ENCODE results near the gene ERP27. TPM values are rescaled to one million over a fixed set of nuclear protein-coding genes. Genes with fewer than 3 reads are reported as not detected.

The ERP27 gene
- total RNA-seq, 4 donors from 2014 or later: 0.33 to 1.0 (median 0.58) TPM; not detected in 1

DNA sequence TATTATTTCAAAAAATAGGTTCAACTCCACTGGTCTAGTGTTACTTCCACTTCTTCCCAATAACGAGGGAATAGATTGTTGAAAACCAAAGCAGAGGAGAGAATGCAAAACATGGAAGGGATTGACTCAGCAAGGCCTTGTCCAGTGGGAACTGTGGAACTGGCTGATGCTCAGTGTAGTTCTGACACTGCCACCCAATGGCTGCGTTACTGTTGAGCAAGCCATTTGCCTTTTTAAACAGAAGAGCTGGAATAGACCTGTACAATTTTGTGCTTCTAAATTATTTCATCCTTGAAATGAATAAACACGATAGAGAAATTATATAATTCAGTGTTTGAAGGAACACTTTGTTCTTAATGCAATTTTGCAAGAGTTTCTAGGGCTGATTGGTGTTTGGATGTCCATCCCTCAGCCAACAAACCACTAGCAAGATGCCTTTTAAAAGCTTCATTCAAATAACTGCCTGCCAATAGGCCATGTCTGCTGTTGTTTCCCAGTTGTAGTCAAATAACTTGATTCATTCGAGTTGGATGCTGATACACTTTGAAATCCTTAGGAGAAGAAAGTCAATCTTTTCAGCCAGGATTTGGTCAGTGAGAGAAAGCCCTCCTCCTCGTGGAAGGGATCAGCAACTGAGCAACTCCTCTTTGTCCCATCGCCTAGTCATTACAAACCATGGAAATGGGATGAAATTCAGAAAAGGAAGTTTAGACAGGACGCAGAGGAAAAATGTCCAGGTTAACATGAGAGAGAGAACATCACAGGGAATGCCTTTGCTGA is 45.4 kb downstream of the ERP27 start:
- no peak for DNase-seq (ENCODE audit: extremely low spot score)
- H3K4me1 ChIP-seq: peaks cover 9 to 64% (median 52%) of the 10 kb centered on the region in 4 donors

DNA sequence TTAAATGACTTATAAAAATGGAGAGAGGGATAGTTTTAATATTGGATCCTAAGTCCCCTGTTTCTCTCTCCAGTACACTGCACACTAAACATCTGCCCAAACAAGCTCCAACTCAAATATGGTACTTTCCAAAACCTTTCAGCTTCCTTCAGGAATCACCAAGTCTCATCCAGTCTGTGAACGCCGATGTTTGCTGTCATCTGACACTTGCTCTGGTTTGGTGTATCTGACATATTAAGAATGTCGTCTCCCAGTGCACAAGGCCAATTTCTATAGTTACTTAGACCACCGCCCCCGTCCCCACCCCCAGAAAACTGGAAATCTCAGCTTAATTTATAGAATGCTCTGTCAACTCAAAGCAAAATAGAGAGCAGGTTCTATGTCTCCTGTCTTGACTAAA is 47.6 kb downstream of the ERP27 start:
- peaks cover 8 to 57% (median 48%) of the 10 kb centered on the region in 4 donors for H3K4me1 ChIP-seq
- H3K4me3 ChIP-seq: no peak overlapping the region
- DNase-seq (ENCODE audit: extremely low spot score): no peak
- H3K9me3 ChIP-seq: no peaks in the 10 kb centered on the region
- intact Hi-C loops (cut with DNase I): no loop called here
- no peaks in the 10 kb centered on the region for H3K36me3 ChIP-seq
- 86% methylated on average over 5 of the region's 5 CpGs for WGBS
- no peaks in the 10 kb centered on the region for H3K27me3 ChIP-seq
- H3K27ac ChIP-seq (replicated peaks in 1 of 4): peak overlapping the region in 1 of 4 donors; percentile 13
- TF ChIP-seq POLR2AphosphoS5 (IDR thresholded peaks at IDR 0.05): no peak
- TF ChIP-seq POLR2A (IDR thresholded peaks at IDR 0.05; ENCODE audit: low read depth): no peak
- no peak for TF ChIP-seq CTCF (IDR thresholded peaks at IDR 0.05)
- no peak for TF ChIP-seq EP300 (IDR thresholded peaks at IDR 0.05)

More for the DNA sequence above, 45.4 kb downstream of the ERP27 start:
- WGBS: 61% methylated on average over 7 of the region's 7 CpGs
- intact Hi-C loops (cut with DNase I): no loop called here
- TF ChIP-seq POLR2AphosphoS5 (IDR thresholded peaks at IDR 0.05): peak; percentile 59 to 70
- TF ChIP-seq CTCF (IDR thresholded peaks at IDR 0.05): peak; percentile 15 to 31 (median 31)
- no peak for TF ChIP-seq EP300 (IDR thresholded peaks at IDR 0.05)
- TF ChIP-seq POLR2A (IDR thresholded peaks at IDR 0.05; ENCODE audit: low read depth): no peak
- H3K27ac ChIP-seq (replicated peaks in 1 of 4): peak overlapping the region; percentile 74 to 82 (median 78)
- H3K4me3 ChIP-seq: peak overlapping the region in 1 of 4 donors; percentile 7
- H3K9me3 ChIP-seq: no peaks in the 10 kb centered on the region
- H3K36me3 ChIP-seq: no peaks in the 10 kb centered on the region
- no peaks in the 10 kb centered on the region for H3K27me3 ChIP-seq

DNA sequence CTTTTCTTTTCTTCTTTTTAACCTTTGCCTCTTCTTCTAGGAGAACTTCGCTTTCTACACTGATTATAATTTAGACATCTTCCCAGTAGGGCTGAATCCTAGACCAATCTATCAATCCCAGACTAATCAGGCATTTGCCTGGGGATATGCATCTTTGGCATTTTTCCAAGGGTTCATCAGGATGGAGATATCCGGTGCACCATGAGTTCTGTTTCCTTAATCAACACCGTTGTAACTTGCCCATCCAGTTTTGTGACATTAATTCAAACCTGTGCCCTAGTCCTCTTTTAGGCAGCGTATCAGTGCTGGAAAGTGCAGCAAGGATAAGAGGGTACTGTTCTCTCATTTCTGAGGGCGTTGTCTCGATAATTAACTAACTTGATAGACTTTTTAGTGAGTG is 52.1 kb downstream of the ERP27 start:
- H3K9me3 ChIP-seq: no peaks in the 10 kb centered on the region
- peaks cover 10 to 13% (median 12%) of the 10 kb centered on the region in 4 donors for H3K36me3 ChIP-seq
- 69% methylated on average over 6 of the region's 6 CpGs for WGBS
- no peak for DNase-seq (ENCODE audit: extremely low spot score)
- intact Hi-C loops (cut with DNase I): loop anchor here (5.0 kb wide), 1 partner anchor 39 kb away; no protein-coding TSS in a partner anchor
- H3K27me3 ChIP-seq: no peaks in the 10 kb centered on the region
- peaks cover 16 to 48% (median 37%) of the 10 kb centered on the region in 4 donors for H3K4me1 ChIP-seq
- H3K4me3 ChIP-seq: peak overlapping the region; percentile 49 to 63 (median 60)
- TF ChIP-seq EP300 (IDR thresholded peaks at IDR 0.05): no peak
- no peak for TF ChIP-seq POLR2AphosphoS5 (IDR thresholded peaks at IDR 0.05)
- no peak for TF ChIP-seq POLR2A (IDR thresholded peaks at IDR 0.05; ENCODE audit: low read depth)
- no peak for TF ChIP-seq CTCF (IDR thresholded peaks at IDR 0.05)
- peak overlapping the region; percentile 81 to 87 (median 86) for H3K27ac ChIP-seq (replicated peaks in 1 of 4)

GRCh38 chr12:14885718-14886221 is 52.6 kb downstream of the ERP27 start, which contains the start of gene MGP:
Gene MGP (minus strand): TSS chr12:14885854. CDS start chr12:14885791, 63 bp downstream.
- peak within 1 kb of the TSS; percentile 49 to 63 (median 60) for H3K4me3 ChIP-seq
- no peaks in the 10 kb centered on the region for H3K9me3 ChIP-seq
- DNase-seq (ENCODE audit: extremely low spot score): peak; percentile 94
- TF ChIP-seq CTCF (IDR thresholded peaks at IDR 0.05): no peak
- TF ChIP-seq POLR2A (IDR thresholded peaks at IDR 0.05; ENCODE audit: low read depth): peak; percentile 46
- TF ChIP-seq EP300 (IDR thresholded peaks at IDR 0.05): no peak
- peak; percentile 71 to 95 for TF ChIP-seq POLR2AphosphoS5 (IDR thresholded peaks at IDR 0.05)
- no peaks in the 10 kb centered on the region for H3K27me3 ChIP-seq
- peaks cover 16 to 48% (median 37%) of the 10 kb centered on the region in 4 donors for H3K4me1 ChIP-seq
- 20% methylated on average over 6 of the region's 6 CpGs for WGBS
- peak within 1 kb of the TSS; percentile 81 to 87 (median 86) for H3K27ac ChIP-seq (replicated peaks in 1 of 4)
- H3K36me3 ChIP-seq: peaks cover 10 to 18% (median 14%) of the 10 kb centered on the region in 4 donors
- intact Hi-C loops (cut with DNase I): loop anchor here (5.0 kb wide), 1 partner anchor 38 kb away; no protein-coding TSS in a partner anchor
